Tongue (tissue), 2 donors: Measurements from ENCODE around the gene ATP5F1B. TPM values are rescaled to one million over a fixed set of nuclear protein-coding genes. Genes with fewer than 3 reads are reported as not detected.
"Not testable (repeated sequence)": the region's sequence is repeated elsewhere in the genome, so short reads cannot be mapped to it uniquely, and the experiment has no call there.

Source experiments
- DNase-seq: peaks from one replicate; pipeline ENCODE4 v3.0.0-alpha.2; 2015
- total RNA-seq: library from RNA; depleted of rRNA; stranded (reverse); fragments of >200 nt; gene quantifications from one replicate; pipeline ENCODE4 v1.2.3, GENCODE V29; 2014

The ATP5F1B gene
- total RNA-seq, 1 donor from 2014 or later: 686 TPM

DNA sequence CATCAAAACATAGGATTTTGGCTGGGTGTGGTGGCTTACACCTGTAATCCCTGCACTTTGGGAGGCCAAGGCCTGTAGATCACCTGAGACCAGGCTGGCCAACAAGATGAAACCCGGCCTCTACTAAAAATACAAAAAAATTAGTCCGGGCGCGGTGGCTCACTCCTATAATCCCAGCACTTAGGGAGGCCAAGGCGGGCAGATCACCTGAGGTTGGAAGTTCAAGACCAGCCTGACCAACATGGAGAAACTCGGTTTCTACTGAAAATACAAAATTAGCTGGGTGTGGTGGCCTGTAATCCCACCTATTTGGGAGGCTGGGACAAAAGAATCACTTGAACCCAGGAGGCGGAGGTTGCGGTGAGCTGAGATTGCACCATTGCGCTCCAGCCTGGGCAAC lies 2.2 kb upstream of the ATP5F1B start:
- DNase-seq: not testable (repeated sequence)

DNA sequence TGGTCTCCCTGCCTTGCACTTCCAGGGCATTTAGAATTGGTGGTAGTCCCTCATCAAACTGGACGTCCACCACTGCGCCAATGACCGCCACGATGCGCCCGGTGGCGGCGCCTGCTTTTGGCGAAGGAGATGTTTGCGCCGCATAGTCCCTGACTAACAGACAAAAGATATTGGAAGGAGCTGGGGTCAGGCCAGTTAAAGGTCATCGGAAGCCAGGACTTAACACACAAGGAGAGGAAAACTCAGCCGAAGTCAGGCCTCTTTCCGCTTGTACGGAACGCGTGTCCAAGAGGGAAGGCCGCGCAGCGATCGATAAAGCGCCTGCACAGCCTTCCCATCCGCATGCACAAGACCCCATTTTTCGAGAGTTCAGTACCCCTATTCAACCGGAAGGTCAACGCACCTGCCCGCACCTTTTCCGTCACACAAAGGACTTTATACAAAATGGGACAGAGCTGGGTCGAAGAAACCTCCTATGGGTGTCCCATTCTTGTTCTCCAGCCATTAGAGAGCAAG lies 525 bp downstream of the ATP5F1B start:
- DNase-seq: peak; percentile 14

DNA sequence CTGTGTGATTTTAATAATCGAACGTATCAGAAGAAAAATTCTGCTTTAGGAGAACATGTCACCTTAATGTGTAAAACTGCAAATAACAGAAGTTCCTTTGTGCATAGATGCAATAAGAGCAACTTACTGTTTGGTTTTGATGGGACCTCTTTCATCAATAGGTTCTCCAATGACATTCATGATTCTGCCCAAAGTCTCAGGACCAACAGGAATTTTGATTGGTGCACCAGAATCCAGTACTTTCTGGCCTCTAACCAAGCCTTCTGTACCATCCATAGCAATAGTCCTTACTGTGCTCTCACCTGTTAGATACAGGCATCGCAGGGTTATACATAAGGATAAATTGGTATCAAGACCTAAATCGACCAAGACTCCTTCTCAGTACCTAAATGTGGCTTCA lies 1.1 kb downstream of the ATP5F1B start:
- no peak for DNase-seq

- DNase-seq: no peak
Measured at GRCh38 chr12:56641219-56641618, 4.6 kb downstream of the ATP5F1B start.

GRCh38 chr12:56637621-56638020 lies 8.2 kb downstream of the ATP5F1B start:
- DNase-seq: no peak

- peak; percentile 100 for DNase-seq
Measured at GRCh38 chr12:56636675-56637540, 8.9 kb downstream of the ATP5F1B start.

GRCh38 chr12:56635806-56636674 lies 9.7 kb downstream of the ATP5F1B start:
- DNase-seq: peak; percentile 94

GRCh38 chr12:56634837-56635791 lies 10.7 kb downstream of the ATP5F1B start:
- DNase-seq: peak; percentile 80

- DNase-seq: peak; percentile 55
Measured at GRCh38 chr12:56634242-56634836, 11.4 kb downstream of the ATP5F1B start.

DNA sequence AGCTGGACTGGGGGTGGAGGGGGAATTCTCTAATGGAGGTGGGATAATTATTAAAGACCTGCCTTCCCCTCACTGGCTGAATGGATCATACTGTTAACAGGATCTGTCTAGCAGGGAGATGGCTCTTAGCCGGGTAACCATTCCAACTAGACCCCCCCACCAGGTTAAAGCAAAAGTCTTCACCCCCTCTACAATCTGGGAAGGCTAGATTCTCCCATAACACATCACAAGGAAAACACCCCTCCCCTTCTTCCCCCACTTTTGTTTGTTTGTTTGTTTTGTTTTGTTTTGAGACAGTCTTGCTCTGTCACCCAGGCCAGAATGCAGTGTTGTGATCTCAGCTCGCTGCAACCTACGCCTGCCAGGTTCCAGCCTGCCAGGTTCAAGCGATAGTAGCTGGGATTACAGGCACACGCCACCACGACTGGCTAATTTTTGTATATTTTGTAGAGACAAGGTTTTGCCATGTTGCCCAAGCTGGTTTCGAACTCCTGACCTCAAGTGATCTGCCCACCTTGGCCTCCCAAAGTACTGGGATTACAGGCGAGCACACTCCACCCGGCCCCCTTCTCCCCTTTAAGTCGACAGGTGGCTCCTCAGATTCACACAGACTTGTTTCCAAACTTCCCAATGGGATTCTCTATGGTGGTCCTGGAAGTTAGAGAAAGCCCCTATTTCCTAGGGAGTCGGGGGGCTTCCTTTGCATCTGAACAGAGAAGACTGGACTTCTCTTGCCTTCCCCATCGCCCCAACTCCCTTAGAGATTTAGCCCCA lies 12.1 kb downstream of the ATP5F1B start:
- no peak for DNase-seq

DNA sequence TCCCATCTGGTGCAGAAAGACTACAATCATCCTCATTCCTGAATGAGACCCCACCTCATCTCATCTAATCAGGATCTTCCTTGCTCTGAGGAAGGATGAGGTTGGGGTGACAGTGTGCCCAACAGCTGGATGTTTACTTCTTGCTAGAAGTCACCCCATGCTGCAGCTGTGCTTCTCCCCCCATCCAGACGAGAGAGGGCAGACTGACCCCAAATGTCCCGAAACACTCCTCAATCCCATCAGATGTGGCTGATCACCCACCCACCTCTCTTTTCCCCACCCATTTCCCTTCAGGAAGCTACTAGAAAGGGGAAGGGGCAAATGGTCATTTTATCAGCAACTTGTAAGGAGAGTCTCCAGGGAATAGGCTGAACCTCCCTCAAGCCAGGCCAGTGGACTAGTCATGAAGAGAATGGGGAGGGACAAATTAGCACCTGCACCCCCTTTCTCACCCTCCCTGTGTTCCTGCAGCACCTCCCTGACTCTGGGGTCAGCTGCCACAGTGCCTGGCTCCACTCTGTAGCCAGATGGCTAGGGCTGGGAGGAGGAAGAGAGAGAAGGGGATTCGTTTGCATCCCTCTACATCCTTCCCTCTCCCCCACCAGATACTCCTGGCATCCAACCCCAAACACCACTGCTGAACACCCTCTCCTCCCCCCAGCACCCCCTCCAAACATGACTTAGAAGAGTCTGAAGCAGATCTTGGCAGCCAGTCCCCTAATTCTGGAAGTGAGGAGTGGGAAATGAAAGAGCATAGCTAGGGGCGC lies 12.9 kb downstream of the ATP5F1B start:
- no peak for DNase-seq

GRCh38 chr12:56631790-56632700 lies 13.7 kb downstream of the ATP5F1B start:
- DNase-seq: peak; percentile 71

DNA sequence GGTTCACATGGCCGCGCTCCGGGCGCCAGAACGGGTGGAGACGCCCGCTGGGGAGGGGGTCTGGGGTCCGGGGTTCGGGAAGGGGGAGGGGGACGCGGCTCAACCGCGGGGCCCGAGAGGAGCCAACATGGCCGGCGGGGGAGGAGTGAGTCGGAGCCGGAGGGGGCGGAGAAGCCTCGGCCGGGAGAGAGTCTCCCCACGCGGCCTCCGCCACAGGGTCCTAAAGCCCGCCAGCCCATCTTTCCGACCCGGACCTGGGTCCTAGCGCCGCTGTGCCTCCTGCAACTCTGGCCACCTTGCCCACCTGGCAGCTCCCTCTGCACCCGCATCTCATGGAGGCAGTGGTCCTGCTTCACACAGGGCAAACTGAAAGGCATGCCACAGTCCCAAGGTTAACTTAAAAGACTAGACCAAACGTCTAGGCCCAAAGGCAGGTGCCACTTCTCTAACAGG lies 15.6 kb downstream of the ATP5F1B start, which contains the start of gene BAZ2A:
Gene BAZ2A, minus strand, starts transcription at position 147 of the 453 bp plus-strand sequence. CDS start 12,796 bp downstream, outside the sequence.
- DNase-seq: peak; percentile 96

DNA sequence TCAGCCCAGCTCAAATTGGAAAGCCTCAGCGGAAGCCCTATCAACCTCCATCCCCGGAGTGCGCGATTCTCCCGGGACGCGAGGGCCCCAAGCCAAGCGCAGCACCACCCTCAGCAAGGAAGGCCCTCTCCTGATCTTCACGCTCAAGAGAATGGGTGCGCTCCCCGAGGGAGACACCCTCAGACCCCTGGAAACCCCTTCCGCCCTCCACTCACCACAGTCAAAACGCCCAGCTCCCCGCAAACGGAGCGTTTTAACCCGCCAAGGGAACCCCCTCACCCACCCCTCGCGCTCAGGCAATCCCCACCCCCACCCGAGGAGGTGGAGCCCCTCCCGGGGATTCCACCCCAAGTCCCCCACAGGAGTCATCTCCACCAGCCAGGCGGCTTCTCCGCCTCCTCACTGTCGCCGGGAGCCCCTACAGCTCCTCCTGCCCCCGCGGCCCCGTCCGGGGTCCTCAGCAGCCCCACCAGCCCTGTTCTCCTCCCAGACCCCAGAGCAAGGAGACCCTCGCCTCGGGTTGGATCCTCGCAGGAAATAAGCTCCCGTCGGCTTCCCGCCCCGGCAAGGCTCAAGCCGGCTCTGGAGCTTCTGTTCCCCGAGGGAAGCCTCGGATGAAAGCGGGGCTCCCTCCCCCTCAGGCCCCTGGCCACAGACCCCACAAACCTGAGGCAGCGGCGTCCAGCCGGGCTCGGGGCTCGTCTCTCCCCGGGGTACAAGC lies 16.2 kb downstream of the ATP5F1B start:
- peak; percentile 36 for DNase-seq

DNA sequence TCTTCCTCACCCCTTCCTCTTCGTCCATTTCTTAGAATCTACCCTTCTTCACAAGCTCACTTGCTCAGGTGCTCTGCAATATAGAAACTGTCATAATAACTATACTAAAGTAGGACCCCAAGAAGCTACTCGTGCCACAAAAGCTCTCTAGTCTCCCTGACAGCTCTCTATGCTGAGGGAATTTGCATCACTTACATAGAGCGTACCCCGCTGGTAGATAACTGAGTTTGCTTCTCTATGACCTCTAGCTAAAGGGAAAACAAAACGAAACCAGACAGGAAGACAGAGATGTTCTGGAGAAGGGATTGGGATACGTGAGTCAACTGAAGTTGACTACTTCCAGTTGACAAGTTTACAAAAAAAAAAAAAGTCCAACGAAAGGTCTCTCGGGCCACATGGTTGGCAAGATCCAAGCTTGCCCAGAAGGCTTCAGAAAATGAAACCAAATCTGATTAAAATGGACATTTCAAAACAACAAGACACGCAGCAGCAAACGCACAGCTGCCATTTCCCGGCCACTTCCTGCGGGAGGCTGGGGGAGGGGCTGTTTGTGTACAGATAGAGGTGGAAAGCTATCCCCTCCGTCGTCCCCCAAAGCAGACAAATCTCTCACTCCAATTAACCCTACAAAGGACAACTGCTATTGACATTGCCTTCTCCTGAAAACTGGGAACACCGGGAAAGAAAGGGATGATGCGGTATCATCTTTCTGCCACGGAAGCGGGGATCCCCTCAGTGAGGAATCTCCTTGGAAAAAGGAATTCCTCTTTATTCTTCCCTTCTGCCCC lies 16.9 kb downstream of the ATP5F1B start:
- DNase-seq: peak; percentile 77

DNA sequence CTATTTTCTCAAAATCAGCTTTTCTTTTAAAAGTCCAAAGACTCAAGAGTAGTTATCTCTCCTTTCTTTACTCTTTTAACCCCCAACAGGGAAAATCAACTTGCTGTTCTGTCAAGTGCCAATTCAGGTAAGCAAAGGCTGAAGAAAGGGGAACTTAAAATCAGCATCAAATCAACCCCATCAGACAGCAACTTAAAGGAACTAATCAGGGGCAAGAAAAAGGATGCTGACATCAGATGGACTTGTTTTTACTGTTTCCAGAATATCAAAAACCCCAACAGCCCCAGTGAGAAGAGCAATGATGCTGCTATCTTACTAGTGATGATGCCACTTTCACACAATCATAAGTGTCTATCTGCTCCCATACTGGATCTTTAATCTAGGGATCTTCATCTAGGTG lies 19.1 kb downstream of the ATP5F1B start:
- no peak for DNase-seq

GRCh38 chr12:56622535-56622934 lies 23.2 kb downstream of the ATP5F1B start:
- no peak for DNase-seq
